GM15510 (cell line): ENCODE data around the gene SMIM44.

Experiments
- POLR2A ChIP-seq: IDR thresholded peaks from 3 replicates; pipeline ENCODE4 v1.6.1; 2011; ENCODE audit warnings: borderline replicate concordance; ENCODE audit not compliant: insufficient read length; ENCODE audit errors: extremely low read depth

Gene SMIM44

GRCh38 chr19:3483226-3483628, at the start of gene SMIM44:
Gene SMIM44 (minus strand): TSS chr19:3483441. CDS start chr19:3483403, 38 bp downstream.
- TF ChIP-seq POLR2A = no peak

DNA sequence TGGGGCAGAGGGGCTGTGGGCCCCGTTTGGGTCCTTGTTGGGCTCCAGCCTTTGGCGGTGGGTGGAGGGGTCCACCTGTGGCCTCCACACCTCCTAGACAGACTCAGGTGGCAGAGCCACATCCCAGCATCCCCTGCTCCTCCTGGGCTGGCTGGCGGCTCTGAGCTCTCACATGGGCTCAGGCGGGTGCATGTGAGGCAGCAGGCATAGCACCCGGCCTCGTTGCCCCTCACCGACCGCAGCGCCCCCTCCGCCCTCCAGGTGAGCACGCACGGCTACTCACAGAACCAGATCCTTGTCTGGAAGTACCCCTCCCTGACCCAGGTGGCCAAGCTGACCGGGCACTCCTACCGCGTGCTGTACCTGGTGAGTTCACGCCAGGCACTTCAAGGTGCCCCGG, 49.8 kb upstream of the SMIM44 start:
- TF ChIP-seq POLR2A = no peak

GRCh38 chr19:3532154-3532786, 49.0 kb upstream of the SMIM44 start:
- TF ChIP-seq POLR2A = no peak

DNA sequence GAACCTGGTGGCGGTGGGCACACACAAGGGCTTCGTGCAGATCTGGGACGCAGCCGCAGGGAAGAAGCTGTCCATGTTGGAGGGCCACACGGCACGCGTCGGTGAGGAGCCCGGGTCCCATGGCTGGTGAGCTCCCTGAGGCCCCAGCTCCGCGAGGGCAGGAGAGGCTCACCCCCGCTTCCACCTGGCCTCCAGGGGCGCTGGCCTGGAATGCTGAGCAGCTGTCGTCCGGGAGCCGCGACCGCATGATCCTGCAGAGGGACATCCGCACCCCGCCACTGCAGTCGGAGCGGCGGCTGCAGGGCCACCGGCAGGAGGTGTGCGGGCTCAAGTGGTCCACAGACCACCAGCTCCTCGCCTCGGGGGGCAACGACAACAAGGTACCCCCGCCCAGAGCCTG, 48.5 kb upstream of the SMIM44 start:
- TF ChIP-seq POLR2A = no peak

DNA sequence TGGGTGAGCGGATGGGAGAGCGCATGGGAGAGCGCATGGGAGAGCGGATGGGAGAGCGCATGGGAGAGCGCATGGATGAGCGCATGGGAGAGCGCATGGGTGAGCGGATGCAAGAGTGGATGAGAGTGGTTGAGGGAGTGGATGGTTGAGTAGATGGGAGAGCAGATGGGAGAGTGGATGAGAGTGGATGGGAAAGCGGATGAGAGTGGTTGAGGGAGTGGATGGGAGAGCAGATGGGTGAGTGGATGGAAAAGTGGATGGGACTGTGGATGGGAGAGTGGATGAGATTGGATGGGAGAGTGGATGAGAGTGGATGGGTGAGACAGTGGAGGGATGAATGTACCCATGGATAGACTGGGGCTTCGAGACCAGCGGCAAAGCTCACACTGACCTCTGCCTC, 47.1 kb upstream of the SMIM44 start:
- no peak for TF ChIP-seq POLR2A

GRCh38 chr19:3528539-3529211, 45.4 kb upstream of the SMIM44 start:
- TF ChIP-seq POLR2A = no peak

- no peak for TF ChIP-seq POLR2A
Measured at GRCh38 chr19:3528080-3528479, 44.8 kb upstream of the SMIM44 start.

DNA sequence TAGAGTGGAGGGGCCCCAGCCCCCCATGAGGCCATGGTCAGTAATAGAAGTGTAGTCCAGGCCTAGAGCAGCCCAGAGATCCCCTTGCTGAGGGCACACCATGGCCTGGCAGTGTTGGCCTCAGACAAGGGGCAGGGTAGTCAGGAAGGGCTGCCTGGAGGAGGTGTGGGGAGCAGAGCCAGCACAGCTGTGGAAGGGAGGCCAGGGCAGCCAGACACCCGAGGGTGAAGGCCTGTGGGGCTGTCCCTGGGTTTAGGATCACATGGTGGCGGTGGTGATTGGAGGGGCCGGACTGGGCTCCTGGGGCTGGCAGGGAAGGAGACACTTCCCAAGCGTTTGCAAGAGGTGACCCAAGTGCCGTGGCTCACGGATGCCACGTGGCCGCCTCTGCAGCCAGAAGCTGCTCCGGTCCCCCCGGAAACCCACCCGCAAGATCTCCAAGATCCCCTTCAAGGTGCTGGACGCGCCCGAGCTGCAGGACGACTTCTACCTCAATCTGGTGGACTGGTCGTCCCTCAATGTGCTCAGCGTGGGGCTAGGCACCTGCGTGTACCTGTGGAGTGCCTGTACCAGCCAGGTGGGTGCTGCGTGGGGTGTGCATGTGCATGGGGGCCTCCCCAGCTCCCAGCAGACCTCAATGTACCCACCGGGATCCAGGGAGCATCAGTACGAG, 44.1 kb upstream of the SMIM44 start:
- no peak for TF ChIP-seq POLR2A

DNA sequence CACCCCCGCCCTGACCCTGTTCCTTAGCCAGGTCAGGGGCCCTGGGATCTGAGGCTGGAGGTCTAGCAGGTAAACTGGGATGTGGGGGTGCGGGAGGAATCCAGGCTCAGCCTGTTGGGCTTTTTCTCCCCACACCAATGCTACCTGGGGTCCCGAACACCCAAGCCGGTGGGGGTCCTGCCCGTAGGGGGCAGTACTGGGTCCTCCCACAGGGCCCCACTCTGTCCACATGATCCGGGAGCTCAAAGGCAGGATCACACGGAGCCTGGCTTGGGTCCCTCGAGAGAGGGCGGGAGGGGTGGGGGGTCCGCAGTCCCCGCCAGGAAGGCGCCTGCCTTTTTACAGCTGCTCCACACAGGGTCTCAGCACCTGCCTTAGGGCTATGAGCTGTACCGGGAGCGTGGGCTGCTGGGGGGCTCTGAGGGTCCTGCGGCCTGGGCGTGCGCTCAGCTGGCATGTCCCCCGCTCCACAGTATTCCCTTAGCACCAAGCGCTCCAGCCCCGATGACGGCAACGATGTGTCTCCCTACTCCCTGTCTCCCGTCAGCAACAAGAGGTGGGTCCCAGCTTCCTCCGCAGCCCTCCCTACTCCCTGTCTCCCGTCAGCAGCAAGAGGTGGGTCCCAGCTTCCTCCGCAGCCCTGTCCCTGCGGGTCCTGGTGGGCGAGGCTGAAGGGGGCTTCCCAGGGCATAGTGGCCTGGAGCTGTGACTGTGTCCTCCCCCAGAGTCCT, 43.4 kb upstream of the SMIM44 start:
- TF ChIP-seq POLR2A = no peak

DNA sequence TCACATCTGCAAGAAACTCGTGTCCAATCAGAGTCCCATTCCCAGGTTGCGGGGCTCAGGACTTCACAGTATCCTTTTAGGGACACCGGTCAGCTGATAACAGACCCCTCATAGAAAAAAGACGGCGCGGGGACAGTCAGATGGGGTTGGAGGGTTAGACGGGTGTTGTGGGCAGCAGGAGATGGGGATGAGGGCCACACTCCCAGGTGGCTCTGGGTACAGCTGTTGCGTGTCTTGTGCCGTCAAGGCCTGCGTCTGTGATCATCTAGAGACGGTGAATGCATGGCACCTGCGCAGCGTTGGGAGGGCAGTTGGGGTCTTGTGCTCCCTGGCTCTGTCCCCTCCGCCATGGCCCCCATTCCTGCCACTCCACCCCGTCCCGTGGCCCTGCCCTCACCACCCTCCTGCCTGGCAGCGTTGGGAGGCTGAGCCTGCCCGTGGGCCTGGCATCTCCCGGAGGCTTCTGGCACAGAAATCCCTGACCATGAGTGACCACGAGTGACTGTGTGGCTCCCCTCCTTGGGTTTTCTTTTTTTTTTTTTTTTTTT, 41.7 kb upstream of the SMIM44 start:
- TF ChIP-seq POLR2A = no peak

GRCh38 chr19:3524078-3524842, 41.0 kb upstream of the SMIM44 start:
- TF ChIP-seq POLR2A = no peak

GRCh38 chr19:3523361-3524077, 40.3 kb upstream of the SMIM44 start:
- no peak for TF ChIP-seq POLR2A
